Loucy (cell line): ENCODE measurements around the gene CLIP1.
"Not testable (repeated sequence)": the region's sequence is repeated elsewhere in the genome, so short reads cannot be mapped to it uniquely, and the experiment has no call there.

Source experiments
- H2AFZ ChIP-seq: fragments of 200-600 bp; sonication (generic); 2 replicates; pipeline ENCODE4 v1.6.0; 2016; ENCODE audit warnings: antibody characterized with exemption, mild to moderate bottlenecking, low read length, moderate library complexity
- H3F3A ChIP-seq: fragments of 200-600 bp; 2 replicates; pipeline ENCODE4 v1.6.0; 2016; ENCODE audit warnings: antibody characterized with exemption, low read depth, mild to moderate bottlenecking
- H3K27me3 ChIP-seq: fragments of 200-600 bp; sonication (generic); 2 replicates; pipeline ENCODE4 v1.6.1; 2014; ENCODE audit warnings: low read length, mild to moderate bottlenecking; ENCODE audit not compliant: insufficient read depth, poor library complexity, severe bottlenecking
- H3K36me3 ChIP-seq: fragments of 200-600 bp; sonication (generic); 2 replicates; pipeline ENCODE4 v1.6.1; 2016; ENCODE audit warnings: low read length; ENCODE audit not compliant: insufficient read depth
- H3K4me1 ChIP-seq: fragments of 200-600 bp; sonication (generic); 2 replicates; pipeline ENCODE4 v1.5.1; 2014; ENCODE audit warnings: low read length, mild to moderate bottlenecking; ENCODE audit not compliant: insufficient read depth, poor library complexity, severe bottlenecking
- H3K4me2 ChIP-seq: fragments of 200-600 bp; sonication (generic); 2 replicates; pipeline ENCODE4 v1.6.0; 2014; ENCODE audit warnings: antibody characterized with exemption, low read length, low read depth, mild to moderate bottlenecking; ENCODE audit not compliant: poor library complexity, severe bottlenecking
- H3K4me3 ChIP-seq: fragments of 200-600 bp; sonication (generic); 2 replicates; pipeline ENCODE4 v1.5.1; 2014; ENCODE audit warnings: low read length, mild to moderate bottlenecking, mixed read lengths; ENCODE audit not compliant: poor library complexity, severe bottlenecking
- H3K79me2 ChIP-seq: fragments of 200-600 bp; sonication (generic); 2 replicates; pipeline ENCODE4 v1.6.1; 2014; ENCODE audit warnings: low read length; ENCODE audit not compliant: insufficient read depth
- H3K9ac ChIP-seq: fragments of 200-600 bp; sonication (generic); 2 replicates; pipeline ENCODE4 v1.6.0; 2014; ENCODE audit warnings: mild to moderate bottlenecking, low read depth, low read length, moderate library complexity; ENCODE audit not compliant: poor library complexity, severe bottlenecking
- H3K9me2 ChIP-seq: fragments of 200-600 bp; sonication (generic); replicated peaks from 2 replicates; pipeline ENCODE4 v1.6.1; 2016; ENCODE audit warnings: low read depth, low read length, mixed read lengths
- H3K9me3 ChIP-seq: fragments of 200-600 bp; sonication (generic); 2 replicates; pipeline ENCODE4 v1.6.1; 2014; ENCODE audit warnings: mild to moderate bottlenecking, antibody characterized with exemption, low read length, low read depth; ENCODE audit not compliant: insufficient read depth
- H4K20me1 ChIP-seq: fragments of 200-600 bp; sonication (generic); 2 replicates; pipeline ENCODE4 v1.6.0; 2014; ENCODE audit warnings: antibody characterized with exemption, low read length, mild to moderate bottlenecking; ENCODE audit not compliant: insufficient read depth, poor library complexity, severe bottlenecking
- CTCF ChIP-seq: fragments of 200-600 bp; sonication (generic); conservative IDR thresholded peaks from 2 replicates; pipeline ENCODE4 v1.5.1; 2014; ENCODE audit warnings: mild to moderate bottlenecking, antibody characterized with exemption, low read length
- EZH2phosphoT487 ChIP-seq: fragments of 200-600 bp; IDR thresholded peaks from 2 replicates; pipeline ENCODE4 v1.6.1; 2018; ENCODE audit warnings: antibody characterized with exemption, mild to moderate bottlenecking, moderate library complexity, borderline replicate concordance

Gene CLIP1

GRCh38 chr12:122467983-122468382, 45.5 kb upstream of the CLIP1 start:
- no peaks in the 10 kb centered on the region for H3K79me2 ChIP-seq
- H3F3A ChIP-seq: no peaks in the 10 kb centered on the region
- no peak overlapping the region for H3K4me3 ChIP-seq
- H3K9me2 ChIP-seq: no peaks in the 10 kb centered on the region
- no peak overlapping the region for H2AFZ ChIP-seq
- no peak overlapping the region for H3K4me2 ChIP-seq
- H3K27me3 ChIP-seq: no peaks in the 10 kb centered on the region
- H4K20me1 ChIP-seq: no peaks in the 10 kb centered on the region
- TF ChIP-seq CTCF (no peak), EZH2phosphoT487 (no peak)
- no peaks in the 10 kb centered on the region for H3K9me3 ChIP-seq
- H3K9ac ChIP-seq: no peak overlapping the region
- peaks cover 4% of the 10 kb centered on the region for H3K4me1 ChIP-seq
- peaks cover 7% of the 10 kb centered on the region; the same call in 1 of the 2 replicates for H3K36me3 ChIP-seq

DNA sequence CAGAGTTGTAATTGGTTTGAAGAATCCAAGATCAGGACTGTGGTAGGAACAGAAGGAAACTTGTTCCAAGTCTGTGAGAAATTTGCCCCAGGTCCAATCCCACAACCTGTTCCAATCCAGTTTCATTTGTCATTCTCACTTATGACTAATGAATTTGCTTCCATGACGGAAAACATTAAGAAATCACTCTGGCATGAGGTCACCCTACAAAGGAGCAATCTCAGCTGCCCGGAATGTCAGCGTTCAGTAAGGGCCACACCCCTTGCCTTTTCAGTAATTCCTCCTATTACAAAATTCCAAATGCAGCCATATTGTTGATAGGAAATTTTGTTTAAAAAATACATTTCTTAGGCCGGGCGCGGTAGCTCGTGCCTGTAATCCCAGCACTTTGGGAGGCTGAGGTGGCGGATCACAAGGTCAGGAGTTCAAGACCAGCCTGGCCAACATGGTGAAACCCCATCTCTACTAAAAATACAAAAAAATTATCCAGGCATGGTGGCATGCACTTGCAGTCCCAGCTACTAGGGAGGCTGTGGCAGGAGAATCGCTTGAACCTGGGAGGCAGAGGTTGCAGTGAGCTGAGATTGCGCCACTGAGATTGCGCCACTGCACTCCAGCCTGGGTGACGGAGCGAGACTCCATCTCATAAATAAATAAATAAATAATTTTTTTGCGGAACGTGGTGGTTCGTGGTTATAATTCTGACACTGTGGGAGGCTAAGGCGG, 42.0 kb upstream of the CLIP1 start:
- not testable (repeated sequence) for H4K20me1 ChIP-seq, H2AFZ ChIP-seq, H3K4me1 ChIP-seq, H3K79me2 ChIP-seq, H3K27me3 ChIP-seq, H3K4me3 ChIP-seq, H3K9me2 ChIP-seq, H3K36me3 ChIP-seq, H3K9me3 ChIP-seq, H3K4me2 ChIP-seq, H3F3A ChIP-seq, H3K9ac ChIP-seq

GRCh38 chr12:122460641-122461040, 38.2 kb upstream of the CLIP1 start:
- Histone ChIP-seq H3F3A (no peaks in the 10 kb centered on the region), H3K36me3 (no peaks in the 10 kb centered on the region), H3K27me3 (no peaks in the 10 kb centered on the region), H3K9me2 (no peaks in the 10 kb centered on the region), H2AFZ (no peak overlapping the region), H3K4me3 (no peak overlapping the region), H3K4me2 (no peak overlapping the region), H3K4me1 (no peaks in the 10 kb centered on the region), H3K9ac (no peak overlapping the region), H4K20me1 (no peaks in the 10 kb centered on the region), H3K79me2 (no peaks in the 10 kb centered on the region), H3K9me3 (no peaks in the 10 kb centered on the region)
- TF ChIP-seq EZH2phosphoT487: no peak
- no peak for TF ChIP-seq CTCF

DNA sequence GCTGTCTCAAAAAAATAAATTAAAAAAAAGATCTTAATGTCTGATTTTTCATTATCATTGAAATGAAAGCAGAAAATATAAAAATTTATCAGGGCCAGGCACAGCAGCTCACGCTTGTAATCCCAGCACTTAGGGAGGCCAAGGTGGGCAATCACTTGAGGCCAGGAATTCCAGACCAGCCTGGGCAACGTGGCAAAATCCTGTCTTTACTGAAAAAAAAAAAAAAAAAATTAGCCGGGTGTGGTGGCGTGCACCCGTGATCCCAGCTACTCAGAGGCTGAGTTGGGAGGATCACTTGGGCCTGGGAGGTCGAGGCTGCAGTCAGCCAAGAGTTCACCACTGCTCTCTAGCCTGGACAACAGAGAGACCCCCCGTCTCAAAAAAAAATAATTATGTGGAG, 37.6 kb upstream of the CLIP1 start:
- no peak overlapping the region for H2AFZ ChIP-seq
- no peaks in the 10 kb centered on the region for H3K9me3 ChIP-seq
- TF ChIP-seq CTCF (no peak), EZH2phosphoT487 (no peak)
- H3K79me2 ChIP-seq: no peaks in the 10 kb centered on the region
- H3K36me3 ChIP-seq: no peaks in the 10 kb centered on the region
- H3F3A ChIP-seq: no peaks in the 10 kb centered on the region
- no peaks in the 10 kb centered on the region for H4K20me1 ChIP-seq
- H3K4me2 ChIP-seq: no peak overlapping the region
- H3K9me2 ChIP-seq: no peaks in the 10 kb centered on the region
- H3K4me3 ChIP-seq: no peak overlapping the region
- H3K27me3 ChIP-seq: no peaks in the 10 kb centered on the region
- H3K9ac ChIP-seq: no peak overlapping the region
- H3K4me1 ChIP-seq: no peaks in the 10 kb centered on the region
